RCC 7860 (cell line): Measurements from ENCODE around the gene SLC9A3.
"Not testable (repeated sequence)": the region's sequence is repeated elsewhere in the genome, so short reads cannot be mapped to it uniquely, and the experiment has no call there.

ENCODE experiments used
- DNase-seq: peaks from one replicate; pipeline ENCODE4 v3.0.0-alpha.2; 2015; ENCODE audit warnings: low spot score
- FAIRE-seq: peaks from 2 replicates; lab custom pipeline; 2012; peaks lifted over from hg19 to GRCh38; lab: Jason Lieb, UNC

Gene SLC9A3

DNA sequence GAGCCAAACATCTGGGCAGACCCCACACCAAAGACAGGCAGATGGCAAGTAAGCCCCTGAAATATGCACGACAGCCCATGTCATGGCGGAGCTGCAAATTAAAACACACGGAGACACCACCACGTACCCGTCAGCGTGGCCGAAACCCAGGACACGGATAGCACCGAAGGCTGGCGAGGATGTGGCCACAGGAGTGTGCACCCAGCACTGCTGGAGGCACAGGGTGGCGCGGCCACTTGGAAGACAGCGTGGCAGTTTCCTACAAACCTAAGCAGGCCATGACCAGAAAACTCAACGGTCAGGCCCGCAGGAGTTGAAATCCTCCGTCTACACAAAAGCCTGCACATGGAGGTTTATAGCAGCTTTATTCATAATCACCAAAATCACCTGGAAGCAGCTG lies 12.8 kb downstream of the SLC9A3 start:
- DNase-seq = no peak
- FAIRE-seq = no peak

DNA sequence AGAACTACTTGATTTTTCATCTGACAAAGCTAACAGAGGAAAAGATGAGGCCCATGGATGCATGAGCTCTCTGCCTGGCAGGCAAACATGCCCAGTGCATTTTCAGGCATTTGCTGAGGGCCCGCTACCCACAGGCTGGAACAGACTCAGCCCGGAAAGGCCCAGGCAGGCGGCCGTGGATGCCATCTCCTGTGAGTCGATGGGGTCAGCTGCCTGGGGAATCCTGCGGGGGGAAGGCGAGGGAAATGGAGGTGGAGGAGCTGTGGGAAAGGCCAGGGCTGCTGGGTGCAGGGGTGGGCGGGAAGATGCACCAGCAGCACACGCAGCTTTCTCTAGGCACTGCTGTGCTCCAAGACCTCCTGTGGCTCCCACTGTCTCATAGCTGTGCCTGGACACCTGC lies 13.7 kb downstream of the SLC9A3 start:
- FAIRE-seq = no peak
- DNase-seq = no peak

DNA sequence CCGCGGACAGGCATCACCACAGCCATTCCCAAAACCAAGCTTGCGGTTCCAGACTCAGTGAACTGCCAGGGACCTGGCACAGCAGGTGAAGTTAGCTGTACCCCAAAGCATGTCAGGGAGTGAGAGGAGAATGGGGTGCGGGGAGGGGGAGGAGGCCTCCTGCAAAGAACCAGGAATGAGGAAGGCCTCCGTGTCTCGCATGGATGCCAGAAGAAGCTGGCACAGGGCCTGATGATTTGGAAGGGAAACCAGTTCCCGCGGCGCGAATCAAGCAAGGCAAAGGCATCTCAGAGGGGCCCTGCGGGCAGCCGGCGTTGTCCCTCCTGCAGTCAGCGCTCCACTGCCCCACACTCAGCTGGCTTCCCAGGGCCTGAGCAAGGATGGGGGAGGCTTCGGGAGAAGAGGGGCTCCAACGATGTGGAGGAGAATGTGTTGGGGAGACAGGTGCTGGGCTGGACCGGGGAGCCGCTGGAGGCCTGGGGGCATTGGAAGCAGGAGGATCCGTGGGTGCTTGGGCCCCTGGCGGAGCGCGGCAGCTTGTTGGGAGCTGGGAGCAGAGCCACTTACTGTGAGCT lies 14.6 kb downstream of the SLC9A3 start:
- FAIRE-seq (no peak), DNase-seq (no peak)

DNA sequence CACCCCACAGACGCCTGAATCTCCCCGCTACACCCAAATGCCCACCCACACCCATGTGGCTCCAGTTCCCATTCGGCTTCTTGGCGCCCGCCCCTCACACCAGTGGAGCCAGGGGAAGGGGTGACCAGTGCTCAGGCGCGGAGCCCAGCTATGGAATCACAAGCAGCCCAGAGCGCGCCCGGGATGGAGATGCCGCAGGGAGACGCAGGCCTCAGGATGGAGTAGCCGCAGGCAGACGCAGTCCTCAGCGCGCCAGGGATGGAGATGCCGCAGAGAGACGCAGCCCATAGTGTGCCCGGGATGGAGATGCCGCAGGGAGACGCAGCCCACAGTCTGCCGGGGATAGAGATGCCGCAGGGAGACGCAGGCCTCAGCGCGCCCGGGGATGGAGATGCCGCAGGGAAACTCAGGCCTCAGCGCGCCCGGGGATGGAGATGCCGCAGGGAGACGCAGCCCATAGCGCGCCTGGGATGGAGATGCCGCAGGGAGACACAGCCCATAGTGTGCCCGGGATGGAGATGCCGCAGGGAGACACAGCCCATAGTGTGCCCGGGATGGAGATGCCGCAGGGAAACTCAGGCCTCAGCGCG lies 16.2 kb downstream of the SLC9A3 start:
- FAIRE-seq = not testable (repeated sequence)

DNA sequence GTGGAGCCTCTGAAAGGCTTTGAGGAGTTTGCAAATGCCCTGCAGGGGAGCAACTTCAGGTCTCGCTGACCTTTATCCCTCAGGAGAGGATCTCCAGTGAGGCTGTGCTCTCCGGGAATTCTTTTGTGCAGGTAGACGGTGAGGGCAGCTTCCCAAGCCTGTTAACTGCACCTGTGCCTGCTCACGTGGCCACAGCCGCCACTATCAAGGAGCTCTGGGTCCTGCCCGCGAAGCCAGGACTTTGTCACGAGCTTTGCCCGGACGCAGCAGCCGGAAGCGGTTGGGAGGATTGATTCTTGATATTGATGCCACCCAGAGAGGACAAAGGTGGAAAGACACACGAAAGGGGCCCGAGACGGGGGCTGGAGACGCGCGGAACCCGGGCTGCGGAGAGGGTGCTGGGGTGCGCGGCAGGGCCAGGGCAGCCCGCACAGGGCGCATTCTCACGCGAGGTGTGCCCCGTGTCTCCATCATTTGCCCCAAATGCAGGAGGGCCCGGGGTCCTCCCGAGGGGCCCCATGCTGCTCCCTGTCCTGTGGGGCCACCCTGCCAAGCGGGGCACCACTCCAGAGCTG lies 18.2 kb downstream of the SLC9A3 start:
- DNase-seq (no peak), FAIRE-seq (no peak)

More for the DNA sequence above, 16.2 kb downstream of the SLC9A3 start:
- not testable (repeated sequence) for DNase-seq

DNA sequence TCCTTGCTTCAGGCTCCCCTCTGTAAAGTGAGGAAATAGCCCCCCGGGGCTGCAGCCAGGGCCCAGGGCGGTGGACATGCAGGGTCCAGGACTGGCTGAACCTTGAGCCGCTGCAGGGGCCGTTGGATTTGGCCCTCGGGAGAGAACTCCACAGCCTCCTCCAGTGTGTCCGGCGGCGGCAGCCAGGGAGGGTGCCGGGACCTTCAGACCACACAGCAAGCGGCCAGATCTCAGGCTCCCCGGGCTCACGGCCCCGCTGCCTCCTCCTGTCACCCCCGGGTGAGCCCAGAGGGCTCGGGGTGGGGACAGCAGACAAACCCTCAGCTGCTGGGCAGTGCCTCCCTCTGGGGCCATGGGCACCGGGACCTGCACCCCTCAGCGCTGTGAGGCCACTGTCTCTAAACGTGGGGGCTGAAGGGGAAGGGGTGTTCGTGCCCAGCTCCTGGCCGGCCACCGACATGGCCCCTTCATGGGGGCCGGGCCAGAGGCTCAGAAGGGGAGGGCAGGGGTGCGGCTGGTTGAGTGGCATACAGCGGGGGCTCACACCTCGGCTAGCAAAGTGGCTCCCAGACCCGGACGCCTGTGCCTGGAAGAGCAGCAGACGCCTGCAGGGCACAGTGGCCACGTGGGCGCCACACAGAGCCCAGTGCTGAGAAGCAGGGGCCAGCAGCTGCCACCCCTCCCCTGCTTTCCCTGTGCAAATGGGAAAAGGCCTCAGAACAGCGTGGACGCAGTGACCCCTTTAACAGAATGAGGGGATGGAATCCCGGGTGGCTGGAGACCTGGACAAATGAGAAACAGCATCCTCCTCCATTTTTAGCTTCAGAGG lies 19.7 kb downstream of the SLC9A3 start:
- DNase-seq (no peak), FAIRE-seq (no peak)

DNA sequence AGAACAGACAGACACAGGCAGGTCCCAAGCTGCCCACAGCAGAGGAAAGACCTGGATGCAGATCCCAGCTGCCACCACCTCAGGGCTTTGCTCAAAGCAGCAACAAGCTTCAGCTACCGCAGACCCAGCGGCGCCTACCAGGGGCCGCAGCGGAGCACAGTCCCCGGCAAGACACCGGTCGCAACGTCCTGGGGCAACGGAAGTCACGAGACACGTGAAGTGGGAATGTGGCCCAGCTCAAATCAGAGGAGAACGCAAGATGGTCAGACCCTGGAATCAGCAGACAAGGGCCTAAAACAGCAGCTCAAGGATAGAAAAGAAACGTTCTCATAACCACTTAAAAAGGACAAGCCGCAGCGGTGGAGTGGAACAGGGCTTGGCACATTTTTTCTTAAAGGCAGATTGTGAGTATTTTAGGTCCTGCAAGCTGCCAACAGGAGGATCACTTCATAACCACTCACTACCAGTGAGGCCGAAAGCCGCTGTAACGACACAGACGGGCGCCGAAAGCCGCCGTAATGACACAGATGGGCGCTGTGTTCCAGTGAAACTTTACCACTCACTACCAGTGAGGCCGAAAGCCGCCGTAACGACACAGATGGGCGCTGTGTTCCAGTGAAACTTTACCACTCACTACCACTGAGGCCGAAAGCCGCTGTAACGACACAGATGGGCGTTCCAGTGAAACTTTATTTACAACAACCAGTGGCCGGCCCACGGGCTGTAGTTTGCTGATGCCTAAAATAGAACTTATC lies 21.7 kb downstream of the SLC9A3 start:
- FAIRE-seq (no peak), DNase-seq (no peak)

DNA sequence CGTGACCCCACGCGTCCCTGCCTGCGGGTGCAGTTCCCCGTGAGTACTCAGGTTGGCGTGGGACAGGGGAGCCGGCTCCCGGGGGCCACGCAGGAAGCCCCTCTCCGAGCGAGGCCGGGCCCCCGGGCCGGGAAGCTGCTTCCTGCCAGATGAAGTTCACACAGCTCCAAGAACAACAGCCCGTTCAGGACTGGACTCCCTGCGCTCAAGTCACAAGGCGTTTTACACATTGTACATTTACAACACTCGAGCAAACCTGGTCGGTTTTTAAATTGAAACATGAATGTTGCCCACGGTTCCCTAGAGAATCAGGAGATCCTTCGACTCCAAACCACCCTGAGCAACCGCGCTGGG lies 22.4 kb downstream of the SLC9A3 start:
- DNase-seq = no peak
- FAIRE-seq = no peak

DNA sequence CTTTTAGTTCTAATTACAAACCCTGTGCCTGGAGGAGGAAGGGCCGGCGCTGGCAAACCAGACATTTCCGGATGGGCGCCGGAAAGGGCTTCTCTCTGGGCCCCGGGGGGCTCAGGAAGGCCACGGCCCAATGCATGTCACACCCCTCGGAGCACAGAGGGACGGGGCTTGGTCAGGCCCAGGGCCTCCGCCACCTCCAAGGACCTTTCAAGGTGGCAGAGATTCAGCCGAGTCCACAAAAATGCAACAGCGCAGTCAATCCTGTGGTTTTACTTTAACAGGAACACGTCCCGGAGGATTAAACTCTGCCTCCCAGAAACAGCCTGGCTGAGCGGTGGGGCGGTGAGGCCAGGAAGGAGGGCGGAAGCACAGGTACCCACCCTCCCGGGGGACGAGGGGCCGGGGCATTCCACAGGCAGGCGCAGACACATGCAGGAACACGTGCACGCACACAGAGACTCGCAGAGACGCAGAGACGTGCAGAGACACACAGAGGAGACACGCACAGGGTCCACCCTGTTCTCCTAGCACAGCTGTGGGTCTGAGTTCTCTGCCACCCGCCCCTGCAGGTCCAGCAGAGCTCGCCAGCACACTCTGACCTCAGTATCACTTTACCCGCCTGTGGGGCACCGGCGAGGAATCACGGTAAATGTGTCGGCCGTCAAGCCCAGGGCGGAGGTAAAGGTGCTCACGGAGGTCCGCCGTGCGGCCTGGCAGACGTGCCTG lies 23.0 kb downstream of the SLC9A3 start:
- DNase-seq (no peak), FAIRE-seq (no peak)

DNA sequence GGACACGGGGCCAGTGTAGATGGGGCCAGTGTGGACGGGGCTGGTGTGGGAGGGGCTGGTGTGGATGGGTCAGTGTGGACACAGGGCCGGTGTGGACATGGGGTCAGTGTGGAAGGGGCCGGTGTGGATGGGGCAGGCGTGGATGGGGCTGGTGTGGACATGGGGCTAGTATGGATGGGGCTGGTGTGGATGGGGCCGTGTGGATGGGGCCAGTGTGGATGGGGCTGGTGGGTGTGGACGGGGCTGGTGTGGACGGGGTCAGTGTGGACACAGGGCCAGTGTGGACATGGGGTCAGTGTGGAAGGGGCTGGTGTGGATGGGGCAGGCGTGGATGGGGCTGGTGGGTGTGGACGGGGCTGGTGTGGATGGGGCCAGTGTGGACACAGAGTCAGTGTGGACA lies 23.8 kb downstream of the SLC9A3 start:
- DNase-seq (no peak), FAIRE-seq (no peak)

DNA sequence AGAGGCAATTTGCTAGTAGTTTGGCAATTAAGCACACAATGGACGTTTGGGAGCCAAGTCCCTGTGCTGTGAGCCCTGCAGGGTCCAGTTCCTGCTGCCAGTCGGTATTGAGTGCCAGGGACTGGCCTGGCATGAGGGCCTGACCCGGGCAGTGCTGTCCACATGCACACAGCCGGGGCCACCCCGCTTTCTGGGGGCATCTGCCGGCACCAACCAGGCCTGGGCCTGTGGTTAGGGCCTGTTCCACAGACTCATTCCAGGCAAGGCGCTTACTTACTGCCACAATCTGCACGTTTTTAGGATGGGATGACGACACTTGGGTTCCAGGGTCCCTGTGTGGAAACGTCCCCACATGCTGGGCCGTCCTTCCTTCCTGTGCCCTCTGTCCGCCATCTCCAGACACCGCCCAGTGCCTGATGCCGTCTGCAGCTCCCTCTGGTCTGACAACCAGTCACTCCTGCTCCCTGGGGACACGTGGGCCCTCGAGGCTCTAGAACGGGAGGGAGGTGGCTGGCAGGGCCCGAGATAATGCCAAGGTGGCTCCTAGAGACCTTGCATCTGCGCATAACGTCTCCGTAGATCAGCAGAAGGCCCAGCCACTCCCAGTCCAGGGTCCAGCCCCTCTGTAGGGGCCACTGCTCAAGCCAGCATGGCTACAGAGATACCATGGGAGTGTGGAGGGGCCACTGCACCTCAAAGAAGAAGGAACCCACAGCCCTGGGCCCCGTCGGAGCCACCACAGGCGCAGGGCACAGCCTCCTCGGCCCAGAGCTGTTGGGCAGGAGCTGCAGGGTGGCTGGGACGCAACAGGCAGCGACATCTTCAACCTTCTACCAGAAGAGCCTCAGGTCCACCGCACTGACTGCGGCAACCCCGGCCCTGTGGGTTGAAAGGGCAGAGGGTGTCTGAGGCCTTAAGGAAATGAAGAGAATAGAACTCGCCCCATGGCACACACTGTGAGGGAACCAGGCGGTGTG lies 24.7 kb downstream of the SLC9A3 start:
- DNase-seq (no peak), FAIRE-seq (no peak)

DNA sequence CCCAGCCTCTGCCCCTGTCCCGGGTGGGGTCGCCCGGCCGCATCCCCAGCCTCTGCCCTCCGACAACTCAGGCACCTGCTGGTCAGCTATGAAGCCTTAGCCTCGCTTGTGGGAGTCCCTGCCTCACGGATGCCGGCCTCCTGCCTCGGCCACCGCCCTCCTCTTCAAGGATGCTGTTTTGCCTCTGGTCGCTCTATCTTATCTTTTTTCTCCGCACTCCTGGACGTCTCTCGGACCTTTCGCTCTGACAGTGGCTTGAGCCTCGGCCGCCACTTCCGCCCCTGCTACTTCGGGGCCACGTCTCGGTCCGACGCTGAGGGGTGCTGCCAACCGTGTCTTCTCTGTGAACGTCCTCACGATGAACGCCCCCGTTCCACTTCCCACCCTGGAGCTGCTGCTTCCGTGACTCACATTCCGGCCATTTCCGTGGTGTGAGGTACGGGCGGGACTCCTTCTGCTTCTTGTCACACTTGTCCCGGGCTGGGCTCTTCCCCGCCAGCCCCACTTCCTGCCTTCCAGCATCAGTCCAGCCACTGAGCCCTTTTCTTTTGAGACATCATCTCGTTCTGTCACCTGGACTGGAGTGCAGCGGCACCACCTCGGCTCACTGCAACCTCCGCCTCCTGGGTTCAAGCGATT lies 26.3 kb downstream of the SLC9A3 start:
- no peak for DNase-seq
- no peak for FAIRE-seq

DNA sequence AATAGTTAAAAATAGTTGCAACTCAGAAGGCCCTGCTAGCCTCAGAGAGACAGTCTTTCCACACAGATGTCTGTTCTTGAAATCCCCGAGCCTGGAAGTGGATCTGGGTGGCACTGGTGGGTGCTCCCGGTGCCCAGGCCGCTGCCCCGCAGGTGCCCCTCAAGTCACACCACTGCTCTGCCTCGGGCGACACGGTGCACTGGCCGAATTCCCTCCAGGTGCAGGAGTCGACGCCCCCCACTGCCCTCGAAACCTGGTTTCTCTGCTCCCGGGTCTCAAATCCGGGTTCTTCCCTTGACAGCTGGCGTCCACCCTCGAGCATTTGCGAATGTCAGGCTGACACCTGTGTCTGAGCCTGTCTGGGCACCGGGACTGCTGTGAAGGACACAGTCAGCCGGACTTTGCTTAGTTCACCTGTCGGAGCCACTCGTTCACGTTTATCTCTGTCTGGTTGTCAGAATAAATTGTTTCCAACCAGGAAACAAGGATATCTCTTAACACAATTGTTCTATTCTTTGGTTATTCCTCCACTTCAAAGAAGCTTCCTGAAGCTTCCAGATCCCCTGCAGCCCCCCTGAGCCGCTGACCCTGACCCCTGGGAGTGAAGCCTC lies 27.1 kb downstream of the SLC9A3 start:
- FAIRE-seq = no peak

DNA sequence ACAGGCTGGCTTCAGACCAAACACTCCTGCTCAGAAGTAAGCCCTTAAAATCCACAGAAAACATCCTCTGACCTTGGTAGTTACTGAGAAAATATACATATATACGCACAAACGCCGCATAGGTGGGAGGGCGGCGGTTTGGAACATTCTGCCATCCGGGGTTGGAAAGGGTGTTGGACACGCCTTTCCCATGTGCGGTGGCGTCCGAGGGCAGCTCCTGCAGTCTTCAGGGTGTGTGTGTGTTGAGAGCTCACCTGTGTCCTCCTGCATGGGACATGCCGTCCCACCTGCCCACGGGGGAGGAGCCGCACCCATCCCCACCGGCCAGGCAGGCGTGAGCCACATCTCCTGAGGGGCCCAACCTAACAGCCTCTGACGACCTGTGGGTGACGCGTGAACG lies 28.2 kb downstream of the SLC9A3 start:
- DNase-seq (no peak), FAIRE-seq (no peak)

More for the DNA sequence above, 27.1 kb downstream of the SLC9A3 start:
- no peak for DNase-seq

DNA sequence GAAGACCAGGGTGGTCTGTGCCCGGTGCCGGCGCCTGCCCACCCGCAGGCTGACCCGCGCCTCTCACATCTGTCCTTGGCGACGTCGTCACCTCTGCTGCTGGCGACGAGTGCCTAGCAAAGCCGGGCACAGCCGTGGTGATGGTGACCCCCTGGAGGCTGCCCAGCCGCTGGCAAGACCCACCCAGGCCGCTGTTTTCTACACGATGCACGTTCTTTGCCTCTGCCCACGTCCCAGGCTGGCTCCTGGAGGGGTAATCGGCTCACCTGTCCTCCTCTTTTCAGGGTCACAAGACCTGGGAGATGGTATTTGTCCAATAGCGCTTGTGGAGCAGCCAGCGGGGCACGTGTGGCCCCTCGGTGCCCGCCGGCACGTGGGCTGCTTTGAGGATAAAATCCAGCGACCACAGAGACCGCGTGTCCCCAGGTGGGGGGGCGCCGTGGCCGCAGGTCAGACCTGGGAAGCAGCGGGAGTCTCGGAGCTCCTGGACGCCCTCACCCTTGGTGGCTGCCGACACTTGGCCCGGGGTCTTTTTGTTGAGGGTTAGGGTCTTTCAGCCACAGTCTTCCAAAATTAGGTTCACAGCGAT lies 29.5 kb downstream of the SLC9A3 start:
- FAIRE-seq = no peak
- no peak for DNase-seq

DNA sequence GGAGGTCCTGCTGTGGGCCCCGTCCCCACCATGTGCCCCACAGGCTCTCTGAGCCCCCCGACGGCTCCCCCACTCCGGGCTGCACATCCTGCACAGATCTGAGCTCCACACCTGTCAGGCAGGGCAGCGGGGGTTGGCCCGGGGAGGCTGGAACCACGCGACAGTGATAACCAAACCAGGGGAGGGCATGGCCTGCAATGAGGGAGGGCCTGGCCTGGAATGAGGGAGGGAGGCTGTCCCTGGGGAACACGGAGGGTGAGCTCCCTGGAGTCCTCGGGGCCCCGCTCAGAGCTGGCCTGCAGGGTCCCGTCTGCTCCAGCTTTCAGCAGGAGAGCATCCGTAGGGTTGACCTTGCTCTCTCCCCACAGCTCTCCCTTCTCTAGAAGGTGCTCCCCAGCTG lies 30.5 kb downstream of the SLC9A3 start:
- FAIRE-seq = no peak

DNA sequence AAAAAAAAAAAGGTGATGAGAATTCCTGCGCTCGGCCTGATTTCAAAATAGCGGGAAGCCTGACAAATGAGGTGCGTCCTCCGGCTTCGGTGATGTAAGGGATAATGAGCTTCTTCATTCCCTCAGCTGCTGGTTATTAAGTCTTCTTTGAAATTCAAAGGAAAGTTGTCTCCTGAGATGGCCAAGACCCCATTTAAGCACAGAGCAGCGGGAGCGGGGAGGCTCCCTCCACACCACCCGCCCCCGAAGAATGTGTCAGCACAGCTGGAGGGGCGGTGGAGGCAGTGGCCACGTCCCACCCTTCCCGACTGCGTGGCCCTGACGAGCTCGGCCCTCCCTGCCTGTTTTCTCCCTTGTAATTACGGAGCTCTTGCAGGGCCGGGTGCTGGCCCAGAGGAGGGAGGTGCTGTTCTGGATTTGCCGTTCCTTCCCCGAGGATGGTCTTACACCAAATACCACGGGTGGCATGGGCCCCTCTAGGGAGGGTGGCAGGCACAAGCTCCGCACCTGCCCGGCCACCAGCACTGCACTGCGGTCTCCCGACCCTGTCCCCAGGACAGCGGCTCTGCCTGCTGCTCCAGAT lies 31.0 kb downstream of the SLC9A3 start:
- no peak for FAIRE-seq
- DNase-seq = no peak

More for the DNA sequence above, 30.5 kb downstream of the SLC9A3 start:
- no peak for DNase-seq
